ENCODE results near the gene IFIT5. TPM values are rescaled to one million over a fixed set of nuclear protein-coding genes. Genes with fewer than 3 reads are reported as not detected.

Gene IFIT5
- total RNA-seq, 2 experiments from 2014 or later: 0.36 to 0.57 TPM

- no peaks in the 10 kb centered on the region for H3K79me2 ChIP-seq (ENCODE audit: insufficient read depth, low read depth, low read length)
- BruUV-seq (replicated peaks): no TSS peak
- DNase-seq (ENCODE audit: low spot score): no peak
- H3K4me1 ChIP-seq (ENCODE audit: insufficient read depth, low read length, poor library complexity, severe bottlenecking): no peaks in the 10 kb centered on the region
- ChIA-PET CTCF (ENCODE audit: unreplicated experiment) (no interaction called here), POLR2A (interaction anchor here (0.6 to 0.7 kb wide), 3 partner anchors 19 to 201 kb away, joined by 3 read pairs; no protein-coding TSS in a partner anchor)
- H3K9me2 ChIP-seq (ENCODE audit: insufficient read depth, low read length): no peaks in the 10 kb centered on the region
- no peaks in the 10 kb centered on the region for H3K9me3 ChIP-seq (ENCODE audit: low read length)
- H2AFZ ChIP-seq (ENCODE audit: low read length): no peak overlapping the region
- no peak overlapping the region for H3K4me3 ChIP-seq (ENCODE audit: low read depth, low read length, poor library complexity, severe bottlenecking)
- H3K4me2 ChIP-seq (ENCODE audit: low read length): no peak overlapping the region
- no peaks in the 10 kb centered on the region for H4K20me1 ChIP-seq (ENCODE audit: insufficient read depth, low read length)
- TF ChIP-seq, protein P1, sequence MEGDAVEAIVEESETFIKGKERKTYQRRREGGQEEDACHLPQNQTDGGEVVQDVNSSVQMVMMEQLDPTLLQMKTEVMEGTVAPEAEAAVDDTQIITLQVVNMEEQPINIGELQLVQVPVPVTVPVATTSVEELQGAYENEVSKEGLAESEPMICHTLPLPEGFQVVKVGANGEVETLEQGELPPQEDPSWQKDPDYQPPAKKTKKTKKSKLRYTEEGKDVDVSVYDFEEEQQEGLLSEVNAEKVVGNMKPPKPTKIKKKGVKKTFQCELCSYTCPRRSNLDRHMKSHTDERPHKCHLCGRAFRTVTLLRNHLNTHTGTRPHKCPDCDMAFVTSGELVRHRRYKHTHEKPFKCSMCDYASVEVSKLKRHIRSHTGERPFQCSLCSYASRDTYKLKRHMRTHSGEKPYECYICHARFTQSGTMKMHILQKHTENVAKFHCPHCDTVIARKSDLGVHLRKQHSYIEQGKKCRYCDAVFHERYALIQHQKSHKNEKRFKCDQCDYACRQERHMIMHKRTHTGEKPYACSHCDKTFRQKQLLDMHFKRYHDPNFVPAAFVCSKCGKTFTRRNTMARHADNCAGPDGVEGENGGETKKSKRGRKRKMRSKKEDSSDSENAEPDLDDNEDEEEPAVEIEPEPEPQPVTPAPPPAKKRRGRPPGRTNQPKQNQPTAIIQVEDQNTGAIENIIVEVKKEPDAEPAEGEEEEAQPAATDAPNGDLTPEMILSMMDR (conservative IDR thresholded peaks at IDR 0.05; ENCODE audit: low read length): no peak
- TF ChIP-seq EZH2phosphoT487 (IDR thresholded peaks at IDR 0.05; ENCODE audit: borderline replicate concordance, low read depth, low read length): no peak
- intact Hi-C loops (cut with micrococcal nuclease; ENCODE audit: unreplicated experiment): no loop called here
- H3K36me3 ChIP-seq (ENCODE audit: insufficient read depth, low read length): no peaks in the 10 kb centered on the region
- H3K27ac ChIP-seq (ENCODE audit: low read depth, low read length, poor library complexity, severe bottlenecking): no peak overlapping the region
Measured at GRCh38 chr10:89458291-89458690, 43.9 kb downstream of the IFIT5 start.

DNA sequence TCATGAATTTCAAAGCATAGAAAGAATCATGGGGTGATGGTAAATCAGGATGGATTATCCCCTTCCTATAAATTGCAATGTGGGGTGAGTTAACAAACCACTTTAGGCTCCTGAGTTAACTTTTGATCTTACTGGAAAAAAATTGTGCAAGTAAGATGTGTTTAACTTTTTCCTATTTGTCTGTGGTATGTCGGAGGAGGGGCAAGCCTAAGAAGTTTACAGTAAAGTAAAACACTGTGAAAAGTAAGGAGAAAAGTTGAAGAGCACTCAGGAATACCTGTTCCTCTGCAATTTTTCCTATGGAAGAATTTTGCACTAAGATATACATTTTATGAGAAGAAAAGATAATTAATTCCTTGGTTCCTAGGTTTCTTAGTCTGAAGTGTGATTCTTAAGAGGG is 44.4 kb downstream of the IFIT5 start:
- no peaks in the 10 kb centered on the region for H3K9me3 ChIP-seq (ENCODE audit: low read length)
- H3K4me1 ChIP-seq (ENCODE audit: insufficient read depth, low read length, poor library complexity, severe bottlenecking): no peaks in the 10 kb centered on the region
- H3K79me2 ChIP-seq (ENCODE audit: insufficient read depth, low read depth, low read length): no peaks in the 10 kb centered on the region
- H3K27ac ChIP-seq (ENCODE audit: low read depth, low read length, poor library complexity, severe bottlenecking): no peak overlapping the region
- no peak for DNase-seq (ENCODE audit: low spot score)
- TF ChIP-seq, protein P1 (conservative IDR thresholded peaks at IDR 0.05; ENCODE audit: low read length): no peak
- TF ChIP-seq EZH2phosphoT487 (IDR thresholded peaks at IDR 0.05; ENCODE audit: borderline replicate concordance, low read depth, low read length): no peak
- no peaks in the 10 kb centered on the region for H3K9me2 ChIP-seq (ENCODE audit: insufficient read depth, low read length)
- no peaks in the 10 kb centered on the region for H3K36me3 ChIP-seq (ENCODE audit: insufficient read depth, low read length)
- ChIA-PET POLR2A (interaction anchor here (0.7 kb wide), 2 partner anchors 152 to 200 kb away, joined by 3 read pairs; no protein-coding TSS in a partner anchor), CTCF (ENCODE audit: unreplicated experiment) (no interaction called here)
- no peak overlapping the region for H2AFZ ChIP-seq (ENCODE audit: low read length)
- no TSS peak for BruUV-seq (replicated peaks)
- no peak overlapping the region for H3K4me2 ChIP-seq (ENCODE audit: low read length)
- intact Hi-C loops (cut with micrococcal nuclease; ENCODE audit: unreplicated experiment): no loop called here
- no peaks in the 10 kb centered on the region for H4K20me1 ChIP-seq (ENCODE audit: insufficient read depth, low read length)
- H3K4me3 ChIP-seq (ENCODE audit: low read depth, low read length, poor library complexity, severe bottlenecking): no peak overlapping the region

- BruUV-seq (replicated peaks): no TSS peak
- H3K4me1 ChIP-seq (ENCODE audit: insufficient read depth, low read length, poor library complexity, severe bottlenecking): no peaks in the 10 kb centered on the region
- intact Hi-C loops (cut with micrococcal nuclease; ENCODE audit: unreplicated experiment): no loop called here
- H3K79me2 ChIP-seq (ENCODE audit: insufficient read depth, low read depth, low read length): no peaks in the 10 kb centered on the region
- DNase-seq (ENCODE audit: low spot score): no peak
- TF ChIP-seq, protein P1 (conservative IDR thresholded peaks at IDR 0.05; ENCODE audit: low read length): no peak
- no peak for TF ChIP-seq EZH2phosphoT487 (IDR thresholded peaks at IDR 0.05; ENCODE audit: borderline replicate concordance, low read depth, low read length)
- H3K9me2 ChIP-seq (ENCODE audit: insufficient read depth, low read length): no peaks in the 10 kb centered on the region
- no peaks in the 10 kb centered on the region for H3K9me3 ChIP-seq (ENCODE audit: low read length)
- no peaks in the 10 kb centered on the region for H4K20me1 ChIP-seq (ENCODE audit: insufficient read depth, low read length)
- ChIA-PET CTCF (ENCODE audit: unreplicated experiment) (no interaction called here), POLR2A (interaction anchor here (1.1 kb wide), 1 partner anchor 139 kb away, joined by 4 read pairs; no protein-coding TSS in a partner anchor)
- no peak overlapping the region for H3K4me2 ChIP-seq (ENCODE audit: low read length)
- no peaks in the 10 kb centered on the region for H3K36me3 ChIP-seq (ENCODE audit: insufficient read depth, low read length)
- H2AFZ ChIP-seq (ENCODE audit: low read length): no peak overlapping the region
- no peak overlapping the region for H3K27ac ChIP-seq (ENCODE audit: low read depth, low read length, poor library complexity, severe bottlenecking)
- H3K4me3 ChIP-seq (ENCODE audit: low read depth, low read length, poor library complexity, severe bottlenecking): no peak overlapping the region
Measured at GRCh38 chr10:89463846-89464537, 49.6 kb downstream of the IFIT5 start.
